ENCODE data around the gene PLOD1. TPM values are rescaled to one million over a fixed set of nuclear protein-coding genes. Genes with fewer than 3 reads are reported as not detected.
A peak's percentile ranks its signal among the peaks of the same experiment; 100 is the strongest.

Gene PLOD1
- polyA plus RNA-seq, 2 of the 4 experiments (the other 2 are of a cell fraction), result 53.8 to 83.9 TPM

DNA sequence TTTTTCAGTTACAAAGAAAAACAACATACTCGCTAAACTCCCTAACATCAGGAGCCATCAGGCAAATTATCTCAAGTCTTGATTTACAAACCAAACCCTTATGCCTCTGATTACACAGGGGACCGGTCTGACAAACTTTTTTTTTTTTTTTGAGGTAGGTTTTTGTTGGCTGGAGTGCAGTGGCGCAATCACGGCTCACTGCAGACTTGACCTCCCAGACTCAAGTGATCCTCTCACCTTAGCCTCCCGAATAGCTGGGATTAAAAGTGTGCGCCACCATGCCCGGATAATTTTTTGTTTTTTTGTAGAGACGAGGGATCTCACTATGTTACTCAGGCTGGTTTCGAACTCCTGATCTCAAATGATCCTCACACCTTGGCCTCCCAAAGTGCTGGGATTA is 81.0 kb downstream of the PLOD1 start:
- H3K4me3 ChIP-seq, result no peak overlapping the region
- FAIRE-seq, result no peak
- POLR2A ChIA-PET, result no interaction called here
- no peaks in the 10 kb centered on the region for H3K9me3 ChIP-seq
- CTCF ChIA-PET, result no interaction called here
- no peaks in the 10 kb centered on the region for H3K4me1 ChIP-seq
- 95% methylated on average over 9 of the region's 9 CpGs for WGBS (ENCODE audit: missing lambda C conversion rate)
- H3K27ac ChIP-seq, result no peak overlapping the region
- ATAC-seq, result no peak
- TF ChIP-seq, protein P1, sequence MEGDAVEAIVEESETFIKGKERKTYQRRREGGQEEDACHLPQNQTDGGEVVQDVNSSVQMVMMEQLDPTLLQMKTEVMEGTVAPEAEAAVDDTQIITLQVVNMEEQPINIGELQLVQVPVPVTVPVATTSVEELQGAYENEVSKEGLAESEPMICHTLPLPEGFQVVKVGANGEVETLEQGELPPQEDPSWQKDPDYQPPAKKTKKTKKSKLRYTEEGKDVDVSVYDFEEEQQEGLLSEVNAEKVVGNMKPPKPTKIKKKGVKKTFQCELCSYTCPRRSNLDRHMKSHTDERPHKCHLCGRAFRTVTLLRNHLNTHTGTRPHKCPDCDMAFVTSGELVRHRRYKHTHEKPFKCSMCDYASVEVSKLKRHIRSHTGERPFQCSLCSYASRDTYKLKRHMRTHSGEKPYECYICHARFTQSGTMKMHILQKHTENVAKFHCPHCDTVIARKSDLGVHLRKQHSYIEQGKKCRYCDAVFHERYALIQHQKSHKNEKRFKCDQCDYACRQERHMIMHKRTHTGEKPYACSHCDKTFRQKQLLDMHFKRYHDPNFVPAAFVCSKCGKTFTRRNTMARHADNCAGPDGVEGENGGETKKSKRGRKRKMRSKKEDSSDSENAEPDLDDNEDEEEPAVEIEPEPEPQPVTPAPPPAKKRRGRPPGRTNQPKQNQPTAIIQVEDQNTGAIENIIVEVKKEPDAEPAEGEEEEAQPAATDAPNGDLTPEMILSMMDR (IDR thresholded peaks at IDR 0.05), result no peak
- TF ChIP-seq HEYL (CRISPR knock-in tag; IDR thresholded peaks at IDR 0.05) (no peak), NR3C1 (IDR thresholded peaks at IDR 0.05) (no peak), CHD2 (IDR thresholded peaks at IDR 0.05; ENCODE audit: low read length, partially characterized antibody) (no peak), ZFP36 (IDR thresholded peaks at IDR 0.05; ENCODE audit: borderline replicate concordance, partially characterized antibody) (no peak), MAFK (IDR thresholded peaks at IDR 0.05; ENCODE audit: partially characterized antibody) (no peak), BHLHE40 (IDR thresholded peaks at IDR 0.05; ENCODE audit: low read depth, low read length) (no peak), HOXB13 (CRISPR knock-in tag; IDR thresholded peaks at IDR 0.05; ENCODE audit: low read depth) (no peak), MAZ (IDR thresholded peaks at IDR 0.05; ENCODE audit: borderline replicate concordance, low read depth, low read length) (no peak)
- TF ChIP-seq, protein P2, sequence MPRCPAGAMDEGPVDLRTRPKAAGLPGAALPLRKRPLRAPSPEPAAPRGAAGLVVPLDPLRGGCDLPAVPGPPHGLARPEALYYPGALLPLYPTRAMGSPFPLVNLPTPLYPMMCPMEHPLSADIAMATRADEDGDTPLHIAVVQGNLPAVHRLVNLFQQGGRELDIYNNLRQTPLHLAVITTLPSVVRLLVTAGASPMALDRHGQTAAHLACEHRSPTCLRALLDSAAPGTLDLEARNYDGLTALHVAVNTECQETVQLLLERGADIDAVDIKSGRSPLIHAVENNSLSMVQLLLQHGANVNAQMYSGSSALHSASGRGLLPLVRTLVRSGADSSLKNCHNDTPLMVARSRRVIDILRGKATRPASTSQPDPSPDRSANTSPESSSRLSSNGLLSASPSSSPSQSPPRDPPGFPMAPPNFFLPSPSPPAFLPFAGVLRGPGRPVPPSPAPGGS (IDR thresholded peaks at IDR 0.05), result no peak
- TF ChIP-seq, protein P3, sequence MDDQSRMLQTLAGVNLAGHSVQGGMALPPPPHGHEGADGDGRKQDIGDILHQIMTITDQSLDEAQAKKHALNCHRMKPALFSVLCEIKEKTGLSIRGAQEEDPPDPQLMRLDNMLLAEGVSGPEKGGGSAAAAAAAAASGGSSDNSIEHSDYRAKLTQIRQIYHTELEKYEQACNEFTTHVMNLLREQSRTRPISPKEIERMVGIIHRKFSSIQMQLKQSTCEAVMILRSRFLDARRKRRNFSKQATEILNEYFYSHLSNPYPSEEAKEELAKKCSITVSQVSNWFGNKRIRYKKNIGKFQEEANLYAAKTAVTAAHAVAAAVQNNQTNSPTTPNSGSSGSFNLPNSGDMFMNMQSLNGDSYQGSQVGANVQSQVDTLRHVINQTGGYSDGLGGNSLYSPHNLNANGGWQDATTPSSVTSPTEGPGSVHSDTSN (IDR thresholded peaks at IDR 0.05), result no peak
- no peak for DNase-seq (ENCODE audit: low read depth in 1 of 2, low spot score in 1 of 2)
- no peak overlapping the region for H3K4me2 ChIP-seq

DNA sequence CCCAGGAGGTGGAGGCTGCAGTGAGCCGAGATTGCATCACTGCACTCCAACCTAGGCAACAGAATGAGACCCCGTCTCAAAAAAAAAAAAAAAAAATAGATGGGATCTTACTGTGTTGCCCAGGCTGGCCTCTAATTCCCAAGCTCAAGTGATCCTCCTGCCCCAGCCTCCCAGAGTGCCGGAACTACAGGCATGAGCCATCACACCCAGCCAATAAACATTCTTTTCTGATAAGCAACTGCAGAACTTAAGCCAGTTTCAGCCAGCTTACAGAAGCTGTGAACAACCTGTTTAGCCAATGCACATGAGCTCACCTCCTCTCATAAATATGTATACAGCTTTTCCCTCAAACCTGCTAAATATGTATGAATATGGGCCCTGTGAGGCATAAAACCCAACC is 81.7 kb downstream of the PLOD1 start:
- Histone ChIP-seq H3K4me3 (no peak overlapping the region), H3K9me3 (no peaks in the 10 kb centered on the region), H3K27ac (no peak overlapping the region), H3K4me2 (no peak overlapping the region), H3K4me1 (no peaks in the 10 kb centered on the region)
- POLR2A ChIA-PET, result interaction anchor here (1.1 kb wide), 1 partner anchor 34 kb away, joined by 4 read pairs; no protein-coding TSS in a partner anchor
- 86% methylated on average over 3 of the region's 3 CpGs for WGBS (ENCODE audit: missing lambda C conversion rate)
- DNase-seq (ENCODE audit: low read depth in 1 of 2, low spot score in 1 of 2) (no peak), ATAC-seq (no peak), FAIRE-seq (no peak)
- CTCF ChIA-PET, result no interaction called here
- TF ChIP-seq JUN (IDR thresholded peaks at IDR 0.05) (no peak), SMC3 (IDR thresholded peaks at IDR 0.05) (no peak), EP300 (IDR thresholded peaks at IDR 0.05) (no peak)
- TF ChIP-seq, protein P4, sequence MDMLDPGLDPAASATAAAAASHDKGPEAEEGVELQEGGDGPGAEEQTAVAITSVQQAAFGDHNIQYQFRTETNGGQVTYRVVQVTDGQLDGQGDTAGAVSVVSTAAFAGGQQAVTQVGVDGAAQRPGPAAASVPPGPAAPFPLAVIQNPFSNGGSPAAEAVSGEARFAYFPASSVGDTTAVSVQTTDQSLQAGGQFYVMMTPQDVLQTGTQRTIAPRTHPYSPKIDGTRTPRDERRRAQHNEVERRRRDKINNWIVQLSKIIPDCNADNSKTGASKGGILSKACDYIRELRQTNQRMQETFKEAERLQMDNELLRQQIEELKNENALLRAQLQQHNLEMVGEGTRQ (IDR thresholded peaks at IDR 0.05), result no peak
- TF ChIP-seq, protein P5, sequence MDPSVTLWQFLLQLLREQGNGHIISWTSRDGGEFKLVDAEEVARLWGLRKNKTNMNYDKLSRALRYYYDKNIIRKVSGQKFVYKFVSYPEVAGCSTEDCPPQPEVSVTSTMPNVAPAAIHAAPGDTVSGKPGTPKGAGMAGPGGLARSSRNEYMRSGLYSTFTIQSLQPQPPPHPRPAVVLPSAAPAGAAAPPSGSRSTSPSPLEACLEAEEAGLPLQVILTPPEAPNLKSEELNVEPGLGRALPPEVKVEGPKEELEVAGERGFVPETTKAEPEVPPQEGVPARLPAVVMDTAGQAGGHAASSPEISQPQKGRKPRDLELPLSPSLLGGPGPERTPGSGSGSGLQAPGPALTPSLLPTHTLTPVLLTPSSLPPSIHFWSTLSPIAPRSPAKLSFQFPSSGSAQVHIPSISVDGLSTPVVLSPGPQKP (IDR thresholded peaks at IDR 0.05; ENCODE audit: low read depth, low read length), result no peak

DNA sequence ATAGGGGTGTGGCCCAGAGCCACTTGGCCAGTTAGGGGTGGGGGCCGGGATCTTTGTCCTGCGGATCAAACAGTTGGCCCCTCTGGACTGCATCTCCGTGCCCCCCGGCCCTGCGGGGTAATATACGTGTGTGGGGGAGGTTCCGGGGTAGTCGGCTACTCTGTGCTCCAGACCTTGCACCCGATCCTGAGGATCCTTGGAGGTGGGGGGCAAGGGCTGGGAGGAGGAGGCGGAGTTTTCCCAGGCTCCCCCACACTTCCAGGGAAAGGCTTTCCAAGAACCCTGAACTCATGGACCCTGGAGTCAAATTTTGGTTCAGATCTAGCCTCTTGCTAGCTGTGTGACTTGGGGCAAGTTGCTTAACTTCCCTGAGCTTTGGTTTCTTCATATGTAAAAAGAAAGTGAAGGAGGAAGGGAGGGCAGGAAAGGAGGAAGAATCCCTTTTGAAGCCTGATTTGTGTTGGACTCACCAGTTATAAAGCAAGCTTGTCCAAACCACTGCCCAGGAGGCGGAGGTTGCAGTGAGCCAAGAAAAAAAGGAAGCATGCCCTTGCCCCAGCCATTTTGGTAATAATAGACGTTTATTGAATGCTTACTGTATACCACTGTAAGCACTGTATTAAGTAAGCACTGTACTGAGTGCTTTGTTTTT is 85.5 kb downstream of the PLOD1 start:
- FAIRE-seq (no peak), DNase-seq (ENCODE audit: low read depth in 1 of 2, low spot score in 1 of 2) (peak in 1 of 2 experiments; percentile 20), ATAC-seq (peak; percentile 34 to 44; a peak in 5 of 6 replicates)
- TF ChIP-seq, protein P5 (IDR thresholded peaks at IDR 0.05; ENCODE audit: low read depth, low read length), result no peak
- TF ChIP-seq KDM1A (IDR thresholded peaks at IDR 0.05; ENCODE audit: low read depth) (0 out of 2 replicates have a peak, but pooled peaks have one; percentile 33), EP300 (IDR thresholded peaks at IDR 0.05) (no peak), SREBF2 (IDR thresholded peaks at IDR 0.05) (no peak), ZFP36 (IDR thresholded peaks at IDR 0.05; ENCODE audit: borderline replicate concordance, partially characterized antibody) (peak; percentile 64)
- WGBS (ENCODE audit: missing lambda C conversion rate), result 22% methylated on average over 5 of the region's 12 CpGs
- H3K4me3 ChIP-seq, result peak overlapping the region; percentile 99
- CTCF ChIA-PET, result interaction anchor here (1.6 kb wide), 1 partner anchor 59 kb away, joined by 3 read pairs; no protein-coding TSS in a partner anchor
- POLR2A ChIA-PET, result interaction anchor here (1.5 kb wide), 1 partner anchor 111 kb away, joined by 16 read pairs; no protein-coding TSS in a partner anchor
- H3K9me3 ChIP-seq, result no peaks in the 10 kb centered on the region
- H3K4me2 ChIP-seq, result peak overlapping the region; percentile 94
- peak overlapping the region; percentile 93 to 94 for H3K27ac ChIP-seq
- H3K4me1 ChIP-seq, result no peaks in the 10 kb centered on the region

Measured in A549 (cell line).